K562 (cell line): Measurements from ENCODE around the gene OR2B3. TPM values are rescaled to one million over a fixed set of nuclear protein-coding genes. Genes with fewer than 3 reads are reported as not detected.

ENCODE experiments used
- CREB1 ChIP-seq, 2 experiments: sonication (generic) in 1 of 2; formaldehyde crosslinking in 1 of 2; IDR thresholded peaks; 2 replicates each; pipeline versions ENCODE4 v1.6.1 to v1.8.0; 2012 to 2022; ENCODE audit warnings: inconsistent platforms in 1 of 2, mild to moderate bottlenecking in 1 of 2, missing genetic modification reagents in 1 of 2, moderate library complexity in 1 of 2
- GATA2 ChIP-seq: sonication (generic); formaldehyde crosslinking; IDR thresholded peaks from 2 replicates; pipeline ENCODE4 v1.4.0; 2020; ENCODE audit warnings: mild to moderate bottlenecking, missing genetic modification reagents
- RCOR1 ChIP-seq, 2 experiments: IDR thresholded peaks; 2 replicates each; pipeline ENCODE4 v1.6.1; 2012; ENCODE audit warnings: low read depth in 2 of 2, low read length in 2 of 2, borderline replicate concordance in 1 of 2, improper control_type of control experiment in 1 of 2
- RHOXF2B ChIP-seq: fragments of 250-450 bp; sonication (Bioruptor Pico); conservative IDR thresholded peaks from 2 replicates; pipeline ENCODE4 v1.5.1; 2021
- SIRT6 ChIP-seq: IDR thresholded peaks from one replicate; pipeline ENCODE4 v1.6.1; 2012; ENCODE audit warnings: low read depth, mild to moderate bottlenecking, control low read depth, inconsistent platforms, low read length, moderate library complexity
- ZBTB7A ChIP-seq: IDR thresholded peaks from 2 replicates; pipeline ENCODE4 v1.6.1; 2011; ENCODE audit warnings: low read depth, mild to moderate bottlenecking, low read length, moderate library complexity, borderline replicate concordance; ENCODE audit not compliant: control insufficient read depth
- ZNF436 ChIP-seq: fragments of 250-450, 450-650 bp; sonication (Bioruptor Pico); formaldehyde crosslinking; IDR thresholded peaks from 2 replicates; pipeline ENCODE4 v1.7.0; 2020; ENCODE audit warnings: mild to moderate bottlenecking
- polyA plus RNA-seq, 8 experiments: library from polyadenylated mRNA; depleted of rRNA in 4 of 8; stranded (reverse) in 5 of 8; unstranded in 3 of 8; fragments of >200 nt; fragmentation: Nextera tagmentation in 2 of 8; fragmentation: Illumina TruSeq in 1 of 8; extraction: Ambion mirVana in 2 of 8; extraction: Trizol in 1 of 8; gene quantifications; 2 replicates each; pipeline versions ENCODE4 v1.2.1 to v1.2.3, GENCODE V29; 2011 to 2014; ENCODE audit warnings: inconsistent platforms in 1 of 8, missing spikeins in 1 of 8
- total RNA-seq, 7 experiments: library from RNA; depleted of rRNA in 6 of 7; stranded (reverse); fragments of >200 nt in 6 of 7; fragmentation: Illumina TruSeq in 2 of 7; extraction: Trizol in 2 of 7; gene quantifications; 2 replicates each; pipeline versions ENCODE4 v1.2.1 to v1.2.3, GENCODE V29; 2011 to 2021; ENCODE audit warnings: low replicate concordance in 1 of 7
- TF ChIP-seq, protein P1 (sequence below): fragments of 250-450 bp; sonication (Bioruptor Pico); IDR thresholded peaks from 2 replicates; pipeline ENCODE4 v1.8.0; 2022; ENCODE audit warnings: moderate library complexity, mild to moderate bottlenecking, inconsistent platforms
- TF ChIP-seq, protein P2 (sequence below): fragments of 450-650 bp; IDR thresholded peaks from 2 replicates; pipeline ENCODE4 v1.6.1; 2016; ENCODE audit warnings: antibody characterized with exemption

The OR2B3 gene
- total and polyA plus RNA-seq, 9 of the 15 experiments (the other 6 are each of a cell fraction or from before 2014, with no cell fraction given) = not detected

DNA sequence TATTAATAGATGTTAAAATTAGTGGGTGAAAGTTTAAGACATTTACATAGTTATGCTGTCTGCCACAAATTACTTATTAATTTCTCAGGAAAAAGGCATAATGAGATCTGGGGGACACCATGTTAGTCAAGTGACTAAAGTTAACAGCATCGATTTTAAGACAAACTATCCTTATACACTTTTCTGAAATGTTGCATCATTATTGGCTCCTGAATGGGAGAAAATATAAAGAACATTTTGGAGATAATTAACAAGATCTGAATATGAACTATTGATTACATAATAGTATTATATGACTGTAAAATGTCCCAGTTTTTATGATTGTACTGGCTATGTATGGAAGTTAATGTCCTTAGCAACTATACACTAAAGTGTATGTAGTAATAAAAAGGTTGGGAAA is 7.9 kb downstream of the OR2B3 start (continued):
- TF ChIP-seq ZBTB7A = no peak
- no peak for TF ChIP-seq RCOR1 (IDR thresholded peaks at IDR 0.05; ENCODE audit: borderline replicate concordance in 1 of 2, low read depth in 2 of 2, low read length in 2 of 2)
- TF ChIP-seq GATA2 = no peak
- TF ChIP-seq SIRT6 = no peak
- TF ChIP-seq, protein P1, sequence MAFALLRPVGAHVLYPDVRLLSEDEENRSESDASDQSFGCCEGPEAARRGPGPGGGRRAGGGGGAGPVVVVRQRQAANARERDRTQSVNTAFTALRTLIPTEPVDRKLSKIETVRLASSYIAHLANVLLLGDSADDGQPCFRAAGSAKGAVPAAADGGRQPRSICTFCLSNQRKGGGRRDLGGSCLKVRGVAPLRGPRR (CRISPR knock-in tag) = no peak
- TF ChIP-seq CREB1 (IDR thresholded peaks at IDR 0.05) = no peak
- no peak for TF ChIP-seq CREB1 (CRISPR knock-in tag; IDR thresholded peaks at IDR 0.05)
- TF ChIP-seq ZNF436 (CRISPR knock-in tag) = no peak
- no peak for TF ChIP-seq RHOXF2B (CRISPR knock-in tag)
- TF ChIP-seq, protein P2, sequence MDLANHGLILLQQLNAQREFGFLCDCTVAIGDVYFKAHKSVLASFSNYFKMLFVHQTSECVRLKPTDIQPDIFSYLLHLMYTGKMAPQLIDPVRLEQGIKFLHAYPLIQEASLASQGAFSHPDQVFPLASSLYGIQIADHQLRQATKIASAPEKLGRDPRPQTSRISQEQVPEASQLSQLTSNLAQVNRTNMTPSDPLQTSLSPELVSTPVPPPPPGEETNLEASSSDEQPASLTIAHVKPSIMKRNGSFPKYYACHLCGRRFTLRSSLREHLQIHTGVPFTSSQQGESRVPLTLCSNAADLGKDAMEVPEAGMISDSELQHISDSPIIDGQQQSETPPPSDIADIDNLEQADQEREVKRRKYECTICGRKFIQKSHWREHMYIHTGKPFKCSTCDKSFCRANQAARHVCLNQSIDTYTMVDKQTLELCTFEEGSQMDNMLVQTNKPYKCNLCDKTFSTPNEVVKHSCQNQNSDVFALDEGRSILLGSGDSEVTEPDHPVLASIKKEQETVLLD = no peak
